ENCODE measurements around the gene DNAH11.

DNA sequence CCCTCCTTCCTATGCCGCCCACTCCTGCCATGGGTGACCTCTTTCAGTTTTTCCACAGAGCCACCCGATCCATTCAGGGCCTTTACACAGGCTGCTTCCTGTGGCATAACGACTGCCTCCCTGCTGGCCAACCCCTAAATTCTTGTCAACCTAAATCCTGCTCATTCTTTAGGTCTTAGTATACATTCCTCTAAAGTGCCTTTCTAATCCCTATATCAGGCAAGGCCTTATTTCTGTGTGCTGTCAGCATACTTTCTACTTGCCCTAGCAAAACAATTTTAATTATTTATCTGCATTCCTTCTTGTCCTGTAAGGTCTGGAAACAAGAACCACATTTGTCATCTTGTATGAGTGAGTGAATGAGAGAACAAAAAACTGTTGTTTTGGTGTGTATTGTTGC, 132.4 kb downstream of the DNAH11 start:
- TF ChIP-seq CTCF (IDR thresholded peaks at IDR 0.05) (no peak), EZH2 (IDR thresholded peaks at IDR 0.05) (no peak), EZH2phosphoT487 (IDR thresholded peaks at IDR 0.05) (no peak)

Measured in neural progenitor cell (in vitro differentiated cells).